H9 (cell line): ENCODE measurements around the gene LRRC37A3. TPM values are rescaled to one million over a fixed set of nuclear protein-coding genes. Genes with fewer than 3 reads are reported as not detected.
"Not testable (repeated sequence)": the region's sequence is repeated elsewhere in the genome, so short reads cannot be mapped to it uniquely, and the experiment has no call there.

Experiments
- DNase-seq: peaks from one replicate; pipeline ENCODE4 v3.0.0-alpha.2; 2017
- H2AFZ ChIP-seq: one replicate; pipeline ENCODE4 v1.6.1; 2013; ENCODE audit warnings: mild to moderate bottlenecking, low read length, control low read depth, moderate library complexity
- H2AK5ac ChIP-seq: 2 replicates; pipeline ENCODE4 v1.6.1; 2013; ENCODE audit warnings: low read length, control low read depth, mixed read lengths; ENCODE audit not compliant: insufficient read length
- H2BK120ac ChIP-seq: one replicate; pipeline ENCODE4 v1.6.1; 2013; ENCODE audit warnings: low read depth, mild to moderate bottlenecking, low read length, control low read depth, inconsistent platforms; ENCODE audit not compliant: poor library complexity, severe bottlenecking
- H2BK12ac ChIP-seq: 2 replicates; pipeline ENCODE4 v1.6.1; 2013; ENCODE audit warnings: low read length, control low read depth, mixed read lengths, low read depth; ENCODE audit not compliant: insufficient read length
- H2BK15ac ChIP-seq: 2 replicates; pipeline ENCODE4 v1.6.1; 2013; ENCODE audit warnings: low read depth, low read length, control low read depth
- H2BK20ac ChIP-seq: one replicate; pipeline ENCODE4 v1.6.1; 2013; ENCODE audit warnings: low read depth, mild to moderate bottlenecking, low read length, control low read depth, inconsistent platforms; ENCODE audit not compliant: poor library complexity, severe bottlenecking
- H2BK5ac ChIP-seq: 2 replicates; pipeline ENCODE4 v1.6.1; 2013; ENCODE audit warnings: low read length, control low read depth, mixed read lengths; ENCODE audit not compliant: insufficient read length
- H3K14ac ChIP-seq: 2 replicates; pipeline ENCODE4 v1.6.1; 2013; ENCODE audit warnings: low read length, control low read depth; ENCODE audit not compliant: insufficient read depth
- H3K18ac ChIP-seq: 2 replicates; pipeline ENCODE4 v1.6.1; 2013; ENCODE audit warnings: low read depth, mild to moderate bottlenecking, mixed read lengths, low read length, control low read depth; ENCODE audit not compliant: insufficient read length
- H3K23ac ChIP-seq: 2 replicates; pipeline ENCODE4 v1.6.1; 2013; ENCODE audit warnings: low read length, control low read depth, mixed read lengths, low read depth; ENCODE audit not compliant: insufficient read length
- H3K23me2 ChIP-seq: 2 replicates; pipeline ENCODE4 v1.6.1; 2013; ENCODE audit warnings: low read depth, mild to moderate bottlenecking, mixed read lengths, low read length, control low read depth; ENCODE audit not compliant: insufficient read length, poor library complexity, severe bottlenecking
- H3K27ac ChIP-seq: 2 replicates; pipeline ENCODE4 v1.5.1; 2013; ENCODE audit warnings: low read length, control low read depth, mixed read lengths, low read depth; ENCODE audit not compliant: insufficient read length
- H3K27me3 ChIP-seq: 2 replicates; pipeline ENCODE4 v1.6.1; 2013; ENCODE audit warnings: low read length, control low read depth, inconsistent platforms; ENCODE audit not compliant: insufficient read depth
- H3K4ac ChIP-seq: 2 replicates; pipeline ENCODE4 v1.6.1; 2013; ENCODE audit warnings: low read depth, mild to moderate bottlenecking, control low read depth, inconsistent platforms, low read length, moderate library complexity
- H3K4me1 ChIP-seq: 2 replicates; pipeline ENCODE4 v1.6.1; 2013; ENCODE audit warnings: low read length, control low read depth, inconsistent platforms; ENCODE audit not compliant: insufficient read depth
- H3K4me2 ChIP-seq: 2 replicates; pipeline ENCODE4 v1.6.1; 2013; ENCODE audit warnings: low read length, control low read depth, mixed read lengths; ENCODE audit not compliant: insufficient read length, insufficient read depth
- H3K56ac ChIP-seq: 2 replicates; pipeline ENCODE4 v1.6.1; 2013; ENCODE audit warnings: low read depth, mild to moderate bottlenecking, mixed read lengths, low read length, control low read depth; ENCODE audit not compliant: insufficient read length
- H3K79me1 ChIP-seq: 2 replicates; pipeline ENCODE4 v1.6.1; 2013; ENCODE audit warnings: low read depth, mild to moderate bottlenecking, moderate library complexity, low read length, control low read depth, inconsistent platforms; ENCODE audit not compliant: insufficient read depth, poor library complexity, severe bottlenecking
- H3K79me2 ChIP-seq: 2 replicates; pipeline ENCODE4 v1.6.1; 2013; ENCODE audit warnings: low read length, control low read depth, inconsistent platforms; ENCODE audit not compliant: insufficient read depth
- H3K9ac ChIP-seq: 2 replicates; pipeline ENCODE4 v1.6.1; 2013; ENCODE audit warnings: low read length, control low read depth, mixed read lengths; ENCODE audit not compliant: insufficient read length; ENCODE audit errors: extremely low read depth
- H3K9me3 ChIP-seq: one replicate; pipeline ENCODE4 v1.6.1; 2013; ENCODE audit warnings: low read depth, low read length, inconsistent platforms; ENCODE audit not compliant: control insufficient read depth
- H3T11ph ChIP-seq: one replicate; pipeline ENCODE4 v1.6.1; 2013; ENCODE audit warnings: mild to moderate bottlenecking, low read length, control low read depth, inconsistent platforms
- H4K20me1 ChIP-seq: one replicate; pipeline ENCODE4 v1.6.1; 2013; ENCODE audit not compliant: control insufficient read depth, insufficient read length, insufficient read depth
- H4K5ac ChIP-seq: 2 replicates; pipeline ENCODE4 v1.6.1; 2013; ENCODE audit warnings: low read depth, mild to moderate bottlenecking, mixed read lengths, low read length, control low read depth; ENCODE audit not compliant: insufficient read length
- H4K8ac ChIP-seq: replicated peaks from 2 replicates; pipeline ENCODE4 v1.6.1; 2013; ENCODE audit warnings: low read length, control low read depth, mixed read lengths, low read depth; ENCODE audit not compliant: insufficient read length
- H4K91ac ChIP-seq: 2 replicates; pipeline ENCODE4 v1.6.1; 2013; ENCODE audit warnings: low read depth, mild to moderate bottlenecking, moderate library complexity, mixed read lengths, low read length, control low read depth; ENCODE audit not compliant: insufficient read length
- H3K27ac Mint-ChIP-seq, 3 experiments: 2 replicates in 2 of 3; 3 replicates in 1 of 3; pipeline ENCODE4 v1.8.0; 2020 to 2021; ENCODE audit warnings: mixed read lengths in 3 of 3, mild to moderate bottlenecking in 1 of 3, moderate library complexity in 1 of 3
- H3K27me3 Mint-ChIP-seq: 2 replicates; pipeline ENCODE4 v1.8.0; 2021; ENCODE audit warnings: low read depth, mild to moderate bottlenecking, moderate library complexity, mixed read lengths
- H3K36me3 Mint-ChIP-seq, 3 experiments: 2 replicates in 2 of 3; 3 replicates in 1 of 3; pipeline ENCODE4 v1.8.0; 2020 to 2021; ENCODE audit warnings: low read depth in 3 of 3, mixed read lengths in 3 of 3; ENCODE audit not compliant: insufficient read depth in 1 of 3
- H3K4me1 Mint-ChIP-seq, 2 experiments: 2 replicates each; pipeline ENCODE4 v1.8.0; 2020; ENCODE audit warnings: mixed read lengths in 2 of 2
- H3K4me3 Mint-ChIP-seq, 2 experiments: 2 replicates in 1 of 2; 3 replicates in 1 of 2; pipeline ENCODE4 v1.8.0; 2020 to 2021; ENCODE audit warnings: mild to moderate bottlenecking in 2 of 2, mixed read lengths in 2 of 2, moderate library complexity in 1 of 2
- H3K9me3 Mint-ChIP-seq, 2 experiments: 2 replicates in 1 of 2; 3 replicates in 1 of 2; pipeline ENCODE4 v1.8.0; 2020; ENCODE audit warnings: mild to moderate bottlenecking in 2 of 2, mixed read lengths in 2 of 2, moderate library complexity in 1 of 2
- WGBS: extraction: QIAGEN DNeasy Blood & Tissue Kit; methylation state at CpG from one replicate; pipeline ENCODE4 v1.1.7; 2013; ENCODE audit warnings: missing lambda C conversion rate, low lambda C conversion rate, mixed read lengths; ENCODE audit not compliant: insufficient read length; ENCODE audit errors: extremely low coverage; 5-methylcytosine and 5-hydroxymethylcytosine counted together
- total RNA-seq: library from RNA; stranded (reverse); gene quantifications from 2 replicates; pipeline ENCODE4 v1.2.1, GENCODE V29; 2021

Gene LRRC37A3
- total RNA-seq, 1 experiment from 2014 or later = 5.4 TPM

GRCh38 chr17:64843918-64844317 is 75.4 kb downstream of the LRRC37A3 start:
- H3K23ac ChIP-seq, H2BK20ac ChIP-seq: not testable (repeated sequence)

GRCh38 chr17:64842900-64843299 is 76.4 kb downstream of the LRRC37A3 start:
- H3K27me3 Mint-ChIP-seq, H3K36me3 Mint-ChIP-seq, DNase-seq, H3K4me3 Mint-ChIP-seq, H3T11ph ChIP-seq, H3K4me1 ChIP-seq, H4K8ac ChIP-seq, H3K79me1 ChIP-seq, H3K4ac ChIP-seq, H3K23ac ChIP-seq, H4K91ac ChIP-seq, H2AK5ac ChIP-seq, H2BK20ac ChIP-seq, H2BK15ac ChIP-seq, H3K18ac ChIP-seq, H3K27ac ChIP-seq, H3K14ac ChIP-seq, H3K4me1 Mint-ChIP-seq, H3K27ac Mint-ChIP-seq, H2BK5ac ChIP-seq, H2AFZ ChIP-seq, H3K9ac ChIP-seq, H3K23me2 ChIP-seq, H3K79me2 ChIP-seq, H4K20me1 ChIP-seq, H4K5ac ChIP-seq, H3K4me2 ChIP-seq, H3K9me3 Mint-ChIP-seq, H3K56ac ChIP-seq, H3K27me3 ChIP-seq, H2BK120ac ChIP-seq, H2BK12ac ChIP-seq, H3K9me3 ChIP-seq: not testable (repeated sequence)
- WGBS = no CpG with 5 or more reads among the region's 3 CpGs

More at GRCh38 chr17:64843918-64844317, 75.4 kb downstream of the LRRC37A3 start:
- H3T11ph ChIP-seq, H3K23me2 ChIP-seq, H3K4me1 ChIP-seq, H2BK120ac ChIP-seq, H3K79me2 ChIP-seq, H3K14ac ChIP-seq, H3K27me3 ChIP-seq, H3K4me2 ChIP-seq, H3K4ac ChIP-seq, H3K36me3 Mint-ChIP-seq, H2AK5ac ChIP-seq, H3K9ac ChIP-seq, H3K9me3 Mint-ChIP-seq, H3K79me1 ChIP-seq, H3K18ac ChIP-seq, H4K8ac ChIP-seq, H3K56ac ChIP-seq, H4K91ac ChIP-seq, H2AFZ ChIP-seq, H2BK5ac ChIP-seq, H2BK12ac ChIP-seq, H3K27me3 Mint-ChIP-seq, H3K27ac ChIP-seq, DNase-seq, H4K20me1 ChIP-seq, H4K5ac ChIP-seq, H3K27ac Mint-ChIP-seq, H2BK15ac ChIP-seq, H3K4me3 Mint-ChIP-seq, H3K9me3 ChIP-seq, H3K4me1 Mint-ChIP-seq: not testable (repeated sequence)
- no CpG with 5 or more reads among the region's 8 CpGs for WGBS
